NB4 (cell line): ENCODE results near the gene CERS1.
A peak's percentile ranks its signal among the peaks of the same experiment; 100 is the strongest.
"Not testable (repeated sequence)": the region's sequence is repeated elsewhere in the genome, so short reads cannot be mapped to it uniquely, and the experiment has no call there.

Experiments used
- DNase-seq: peaks from one replicate; pipeline ENCODE4 v3.0.0; 2010; ENCODE audit warnings: low read depth
- H3K4me3 ChIP-seq: one replicate; pipeline ENCODE4 v1.5.1; 2011; ENCODE audit warnings: mild to moderate bottlenecking, low read depth, low read length, moderate library complexity
- CTCF ChIP-seq: IDR thresholded peaks from one replicate; pipeline ENCODE4 v1.5.1; 2012; ENCODE audit warnings: low read depth, low read length
- MAX ChIP-seq: IDR thresholded peaks from 2 replicates; pipeline ENCODE4 v1.6.1; 2011; ENCODE audit warnings: low read depth, low read length
- MYC ChIP-seq: IDR thresholded peaks from 2 replicates; pipeline ENCODE4 v1.6.1; 2011; ENCODE audit warnings: low read depth, low read length
- POLR2A ChIP-seq: IDR thresholded peaks from 2 replicates; pipeline ENCODE4 v1.6.1; 2011; ENCODE audit warnings: mild to moderate bottlenecking; ENCODE audit not compliant: insufficient read length; ENCODE audit errors: extremely low read depth

The CERS1 gene

GRCh38 chr19:18921593-18921992, 25.6 kb upstream of the CERS1 start:
- TF ChIP-seq CTCF (no peak), POLR2A (no peak), MYC (no peak), MAX (no peak)
- DNase-seq, result no peak
- no peak overlapping the region for H3K4me3 ChIP-seq

- peak overlapping the region; percentile 97 for H3K4me3 ChIP-seq
- TF ChIP-seq POLR2A, result no peak
- no peak for TF ChIP-seq MAX
- no peak for TF ChIP-seq MYC
- TF ChIP-seq CTCF, result no peak
- no peak for DNase-seq
These were observed 24.4 kb upstream of the CERS1 start for GRCh38 chr19:18920400-18920799.

- TF ChIP-seq MYC (no peak), MAX (no peak), POLR2A (no peak), CTCF (no peak)
- DNase-seq, result no peak
- H3K4me3 ChIP-seq, result peak overlapping the region; percentile 97
These were observed 23.9 kb upstream of the CERS1 start for GRCh38 chr19:18919900-18920214.

GRCh38 chr19:18919086-18919899, 23.3 kb upstream of the CERS1 start, which contains the start of the genes COPE and DDX49:
Gene COPE (minus strand): TSS chr19:18919387. CDS start chr19:18919348, 39 bp downstream.
Gene DDX49 (plus strand): TSS chr19:18919715. CDS start chr19:18919742, 27 bp downstream.
- H3K4me3 ChIP-seq, result peak within 1 kb of the TSS; percentile 100
- TF ChIP-seq CTCF (no peak), POLR2A (peak; percentile 63), MYC (peak; percentile 72), MAX (peak; percentile 84)
- DNase-seq, result peak; percentile 100

- DNase-seq, result not testable (repeated sequence)
- peak overlapping the region; percentile 100 for H3K4me3 ChIP-seq
These were observed 21.6 kb upstream of the CERS1 start for GRCh38 chr19:18917593-18917992.

GRCh38 chr19:18915639-18916038, 19.7 kb upstream of the CERS1 start:
- no peak overlapping the region for H3K4me3 ChIP-seq
- TF ChIP-seq MYC, result no peak
- peak; percentile 43 for TF ChIP-seq CTCF
- DNase-seq, result peak; percentile 70
